SK-N-SH (cell line): ENCODE results near the gene ASTN2. TPM values are rescaled to one million over a fixed set of nuclear protein-coding genes. Genes with fewer than 3 reads are reported as not detected.
"Not testable (repeated sequence)": the region's sequence is repeated elsewhere in the genome, so short reads cannot be mapped to it uniquely, and the experiment has no call there.

ENCODE experiments used
- CTCF ChIA-PET: fragments of 300-600, 350-600 bp; formaldehyde crosslinking; extraction: SDS; loops from one replicate; lab custom pipeline; 2021; lab: Yijun Ruan, JAX
- POLR2A ChIA-PET: fragments of 350-600 bp; sonication (Branson Sonifier 250); formaldehyde crosslinking; extraction: SDS; loops from one replicate; lab custom pipeline; 2020; ENCODE audit warnings: antibody characterized with exemption, inconsistent platforms; lab: Yijun Ruan, JAX
- DNase-seq: peaks from one replicate; pipeline ENCODE4 v3.0.0; 2012
- H2AFZ ChIP-seq: fragments of 200-600 bp; sonication (generic); 2 replicates; pipeline ENCODE4 v1.8.1; 2016; ENCODE audit warnings: antibody characterized with exemption, mild to moderate bottlenecking, low read depth
- H3F3A ChIP-seq: fragments of 200-600 bp; sonication (generic); replicated peaks from 2 replicates; pipeline ENCODE3; 2016; ENCODE audit warnings: antibody characterized with exemption, mild to moderate bottlenecking; ENCODE audit not compliant: insufficient read depth
- H3K27ac ChIP-seq, 2 experiments: fragments of 200-500 bp in 1 of 2; fragments of 200-600 bp in 1 of 2; sonication (Bioruptor generic) in 1 of 2; sonication (generic), shearing (Covaris generic) in 1 of 2; 2 replicates each; pipeline versions ENCODE4 v1.5.1 to v1.6.1; 2014 to 2016; ENCODE audit warnings: low read depth in 2 of 2, inconsistent platforms in 1 of 2, low read length in 1 of 2, mild to moderate bottlenecking in 1 of 2, mixed read lengths in 1 of 2
- H3K27me3 ChIP-seq: fragments of 200-600 bp; sonication (generic), shearing (Covaris generic); 2 replicates; pipeline ENCODE4 v1.6.1; 2016; ENCODE audit warnings: mixed run types; ENCODE audit not compliant: insufficient read depth
- H3K36me3 ChIP-seq, 2 experiments: fragments of 200-500 bp in 1 of 2; fragments of 200-600 bp in 1 of 2; sonication (Bioruptor generic) in 1 of 2; sonication (generic) in 1 of 2; replicated peaks in 1 of 2; 2 replicates each; pipeline versions ENCODE3 to v1.5.1; 2014 to 2016; ENCODE audit warnings: low read length in 1 of 2, mild to moderate bottlenecking in 1 of 2; ENCODE audit not compliant: insufficient read depth in 2 of 2, control insufficient read depth in 1 of 2
- H3K4me1 ChIP-seq, 2 experiments: fragments of 200-500 bp in 1 of 2; fragments of 200-600 bp in 1 of 2; sonication (Bioruptor generic) in 1 of 2; sonication (generic), shearing (Covaris generic) in 1 of 2; 2 replicates each; pipeline versions ENCODE4 v1.5.1 to v1.6.1; 2014 to 2016; ENCODE audit warnings: low read depth in 1 of 2, low read length in 1 of 2, mixed run types in 1 of 2; ENCODE audit not compliant: insufficient read depth in 2 of 2, control insufficient read depth in 1 of 2
- H3K4me2 ChIP-seq: fragments of 200-600 bp; sonication (generic), shearing (Covaris generic); 2 replicates; pipeline ENCODE4 v1.6.1; 2017; ENCODE audit warnings: mixed run types
- H3K4me3 ChIP-seq, 2 experiments: fragments of 200-500 bp in 1 of 2; fragments of 200-600 bp in 1 of 2; sonication (Bioruptor generic) in 1 of 2; sonication (generic), shearing (Covaris generic) in 1 of 2; 2 replicates each; pipeline versions ENCODE4 v1.5.1 to v1.8.1; 2014 to 2016; ENCODE audit warnings: low read depth in 2 of 2, inconsistent platforms in 1 of 2, low read length in 1 of 2, mild to moderate bottlenecking in 1 of 2, mixed read lengths in 1 of 2, moderate library complexity in 1 of 2
- H3K79me2 ChIP-seq: fragments of 200-600 bp; sonication (generic); 2 replicates; pipeline ENCODE4 v1.8.1; 2017; ENCODE audit warnings: mild to moderate bottlenecking; ENCODE audit not compliant: insufficient read depth
- H3K9ac ChIP-seq: fragments of 200-600 bp; sonication (generic); 2 replicates; pipeline ENCODE4 v1.6.1; 2017; ENCODE audit warnings: mixed run types
- H3K9me2 ChIP-seq: fragments of 200-600 bp; sonication (generic); 2 replicates; pipeline ENCODE4 v1.6.1; 2017; ENCODE audit warnings: mixed run types
- H3K9me3 ChIP-seq: fragments of 200-600 bp; sonication (generic); 2 replicates; pipeline ENCODE4 v1.6.1; 2017; ENCODE audit warnings: mixed run types, mild to moderate bottlenecking, moderate library complexity
- H4K20me1 ChIP-seq: fragments of 200-600 bp; sonication (generic); 2 replicates; pipeline ENCODE4 v1.6.1; 2017; ENCODE audit warnings: mild to moderate bottlenecking, mixed run types; ENCODE audit not compliant: insufficient read depth
- GABPA ChIP-seq: IDR thresholded peaks from 2 replicates; pipeline ENCODE4 v1.4.0; 2012; ENCODE audit warnings: low read depth, mild to moderate bottlenecking
- GATA2 ChIP-seq: sonication (generic); formaldehyde crosslinking; IDR thresholded peaks from 2 replicates; pipeline ENCODE4 v1.5.0; 2020; ENCODE audit warnings: mild to moderate bottlenecking, missing genetic modification reagents
- MEF2A ChIP-seq: IDR thresholded peaks from 2 replicates; pipeline ENCODE4 v1.4.0; 2012; ENCODE audit warnings: low read depth, borderline replicate concordance
- POLR2AphosphoS5 ChIP-seq: IDR thresholded peaks from 2 replicates; pipeline ENCODE4 v1.6.1; 2012; ENCODE audit warnings: low read depth, low read length
- SIN3A ChIP-seq: IDR thresholded peaks from 2 replicates; pipeline ENCODE4 v1.6.1; 2012; ENCODE audit warnings: low read depth, mild to moderate bottlenecking, low read length, moderate library complexity, borderline replicate concordance
- WGBS: methylation state at CpG from one replicate; pipeline ENCODE4 v1.1.6; 2017; ENCODE audit warnings: low lambda C conversion rate; 5-methylcytosine and 5-hydroxymethylcytosine counted together
- polyA plus RNA-seq, 3 experiments: library from polyadenylated mRNA; depleted of rRNA; stranded (reverse); fragments of >200 nt; gene quantifications; 2 replicates each; pipeline ENCODE4 v1.2.3, GENCODE V29; 2012
- TF ChIP-seq, protein P1 (sequence below): fragments of 200-600 bp; sonication (generic); IDR thresholded peaks from 2 replicates; pipeline ENCODE4 v1.6.1; 2017; ENCODE audit warnings: antibody characterized with exemption, mild to moderate bottlenecking, moderate library complexity
- TF ChIP-seq, protein P2 (sequence below): fragments of 150-350 bp; IDR thresholded peaks from 2 replicates; pipeline ENCODE4 v1.6.1; 2017; ENCODE audit warnings: antibody characterized with exemption, low read length, low read depth, borderline replicate concordance
- TF ChIP-seq, protein P3 (sequence below): IDR thresholded peaks from 2 replicates; pipeline ENCODE4; 2012

ASTN2 gene
- polyA plus RNA-seq, 1 of the 3 experiments (the other 2 are of a cell fraction): 6.6 TPM

DNA sequence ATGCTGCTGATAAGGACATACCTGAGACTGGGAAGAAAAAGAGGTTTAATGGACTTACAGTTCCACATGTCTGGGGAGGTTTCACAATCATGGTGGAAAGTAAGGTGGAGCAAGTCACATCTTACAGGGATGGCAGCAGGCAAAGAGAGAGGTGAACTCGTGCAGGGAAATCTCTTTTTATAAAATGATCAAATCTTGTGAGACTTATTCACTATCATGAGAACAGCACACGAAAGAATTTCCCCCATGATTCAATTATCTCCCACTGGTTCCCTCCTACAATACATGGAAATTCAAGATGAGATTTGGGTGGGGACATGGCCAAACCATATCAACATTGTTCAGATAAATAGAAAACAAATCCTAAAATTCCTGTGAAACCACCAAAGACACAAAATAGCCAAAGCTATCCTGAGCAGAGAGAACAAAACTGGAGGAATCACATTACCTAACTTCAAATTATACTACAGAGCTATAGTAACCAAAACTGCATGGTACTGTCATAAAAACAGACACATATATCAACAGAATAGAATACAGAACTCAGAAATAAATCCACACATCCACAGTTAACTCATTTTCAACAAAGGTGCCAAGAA lies 958.3 kb downstream of the ASTN2 start:
- Histone ChIP-seq H2AFZ (no peak overlapping the region), H3K4me2 (no peak overlapping the region), H3K4me3 (no peak overlapping the region), H3K9ac (no peak overlapping the region), H3K27ac (no peak overlapping the region), H3K27me3 (no peaks in the 10 kb centered on the region), H4K20me1 (no peaks in the 10 kb centered on the region), H3K79me2 (no peaks in the 10 kb centered on the region), H3K9me3 (no peaks in the 10 kb centered on the region), H3K4me1 (no peaks in the 10 kb centered on the region), H3K9me2 (no peaks in the 10 kb centered on the region), H3F3A (no peaks in the 10 kb centered on the region), H3K36me3 (no peaks in the 10 kb centered on the region)
- DNase-seq: no peak
- CTCF ChIA-PET: no interaction called here
- TF ChIP-seq, protein P1, sequence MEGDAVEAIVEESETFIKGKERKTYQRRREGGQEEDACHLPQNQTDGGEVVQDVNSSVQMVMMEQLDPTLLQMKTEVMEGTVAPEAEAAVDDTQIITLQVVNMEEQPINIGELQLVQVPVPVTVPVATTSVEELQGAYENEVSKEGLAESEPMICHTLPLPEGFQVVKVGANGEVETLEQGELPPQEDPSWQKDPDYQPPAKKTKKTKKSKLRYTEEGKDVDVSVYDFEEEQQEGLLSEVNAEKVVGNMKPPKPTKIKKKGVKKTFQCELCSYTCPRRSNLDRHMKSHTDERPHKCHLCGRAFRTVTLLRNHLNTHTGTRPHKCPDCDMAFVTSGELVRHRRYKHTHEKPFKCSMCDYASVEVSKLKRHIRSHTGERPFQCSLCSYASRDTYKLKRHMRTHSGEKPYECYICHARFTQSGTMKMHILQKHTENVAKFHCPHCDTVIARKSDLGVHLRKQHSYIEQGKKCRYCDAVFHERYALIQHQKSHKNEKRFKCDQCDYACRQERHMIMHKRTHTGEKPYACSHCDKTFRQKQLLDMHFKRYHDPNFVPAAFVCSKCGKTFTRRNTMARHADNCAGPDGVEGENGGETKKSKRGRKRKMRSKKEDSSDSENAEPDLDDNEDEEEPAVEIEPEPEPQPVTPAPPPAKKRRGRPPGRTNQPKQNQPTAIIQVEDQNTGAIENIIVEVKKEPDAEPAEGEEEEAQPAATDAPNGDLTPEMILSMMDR: no peak
- TF ChIP-seq GATA2 (CRISPR knock-in tag) (no peak), GABPA (no peak), SIN3A (no peak), MEF2A (no peak), POLR2AphosphoS5 (no peak)
- TF ChIP-seq, protein P2, sequence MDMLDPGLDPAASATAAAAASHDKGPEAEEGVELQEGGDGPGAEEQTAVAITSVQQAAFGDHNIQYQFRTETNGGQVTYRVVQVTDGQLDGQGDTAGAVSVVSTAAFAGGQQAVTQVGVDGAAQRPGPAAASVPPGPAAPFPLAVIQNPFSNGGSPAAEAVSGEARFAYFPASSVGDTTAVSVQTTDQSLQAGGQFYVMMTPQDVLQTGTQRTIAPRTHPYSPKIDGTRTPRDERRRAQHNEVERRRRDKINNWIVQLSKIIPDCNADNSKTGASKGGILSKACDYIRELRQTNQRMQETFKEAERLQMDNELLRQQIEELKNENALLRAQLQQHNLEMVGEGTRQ: no peak
- TF ChIP-seq, protein P3, sequence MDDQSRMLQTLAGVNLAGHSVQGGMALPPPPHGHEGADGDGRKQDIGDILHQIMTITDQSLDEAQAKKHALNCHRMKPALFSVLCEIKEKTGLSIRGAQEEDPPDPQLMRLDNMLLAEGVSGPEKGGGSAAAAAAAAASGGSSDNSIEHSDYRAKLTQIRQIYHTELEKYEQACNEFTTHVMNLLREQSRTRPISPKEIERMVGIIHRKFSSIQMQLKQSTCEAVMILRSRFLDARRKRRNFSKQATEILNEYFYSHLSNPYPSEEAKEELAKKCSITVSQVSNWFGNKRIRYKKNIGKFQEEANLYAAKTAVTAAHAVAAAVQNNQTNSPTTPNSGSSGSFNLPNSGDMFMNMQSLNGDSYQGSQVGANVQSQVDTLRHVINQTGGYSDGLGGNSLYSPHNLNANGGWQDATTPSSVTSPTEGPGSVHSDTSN: no peak
- 51% methylated on average over 2 of the region's 2 CpGs for WGBS
- POLR2A ChIA-PET: no interaction called here

DNA sequence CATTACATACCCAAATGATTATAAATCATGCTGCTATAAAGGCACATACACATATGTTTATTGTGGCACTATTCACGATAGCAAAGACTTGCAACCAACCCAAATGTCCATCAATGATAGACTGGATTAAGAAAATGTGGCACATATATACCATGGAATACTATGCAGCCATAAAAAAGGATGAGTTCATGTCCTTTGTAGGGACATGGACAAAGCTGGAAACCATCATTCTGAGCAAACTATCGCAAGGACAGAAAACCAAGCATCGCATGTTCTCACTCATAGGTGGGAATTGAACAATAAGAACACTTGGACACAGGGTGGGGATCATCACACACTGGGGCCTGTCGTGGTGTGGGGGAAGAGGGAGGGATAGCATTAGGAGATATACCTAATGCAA lies 960.3 kb downstream of the ASTN2 start:
- H3K4me1 ChIP-seq, H3K36me3 ChIP-seq, H3F3A ChIP-seq, H3K79me2 ChIP-seq, CTCF ChIA-PET, H3K27ac ChIP-seq, H4K20me1 ChIP-seq, H3K27me3 ChIP-seq, POLR2A ChIA-PET, H3K9me2 ChIP-seq, H2AFZ ChIP-seq, H3K4me3 ChIP-seq, H3K9me3 ChIP-seq, H3K9ac ChIP-seq, DNase-seq, H3K4me2 ChIP-seq: not testable (repeated sequence)
- WGBS: 68% methylated on average over 4 of the region's 4 CpGs
